Central memory CD4-positive, alpha-beta T cell (primary cell): Measurements from ENCODE around the gene SDHB.
A peak's percentile ranks its signal among the peaks of the same experiment; 100 is the strongest.

Experiments used
- DNase-seq: peaks from one replicate; pipeline ENCODE4 v3.0.0; 2022

SDHB gene

GRCh38 chr1:17043676-17044075 is 10.2 kb downstream of the SDHB start:
- no peak for DNase-seq

DNA sequence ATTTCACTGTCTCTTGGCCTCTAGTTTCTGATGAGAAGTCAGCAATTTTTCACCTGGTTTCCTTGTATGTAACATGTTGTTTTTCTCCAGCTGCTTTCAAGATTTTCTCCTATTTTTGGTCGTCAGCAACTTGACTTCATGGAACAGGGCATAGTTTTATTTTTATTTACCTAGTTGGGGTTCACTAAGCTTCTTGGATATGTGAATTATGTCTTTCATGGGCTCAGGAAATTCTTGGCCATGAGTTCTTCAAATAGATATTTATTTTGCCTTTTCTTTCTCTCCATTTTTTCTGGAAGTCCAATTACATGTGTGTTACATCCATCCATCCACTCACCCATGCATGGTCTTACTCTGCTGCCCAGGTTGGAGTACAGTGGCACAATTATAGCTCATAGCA is 13.7 kb downstream of the SDHB start:
- DNase-seq = no peak

- no peak for DNase-seq
These were observed 14.3 kb downstream of the SDHB start for GRCh38 chr1:17039522-17039921.

GRCh38 chr1:17033481-17033880 is 20.4 kb downstream of the SDHB start:
- no peak for DNase-seq

GRCh38 chr1:17032741-17033140 is 21.1 kb downstream of the SDHB start:
- no peak for DNase-seq

DNA sequence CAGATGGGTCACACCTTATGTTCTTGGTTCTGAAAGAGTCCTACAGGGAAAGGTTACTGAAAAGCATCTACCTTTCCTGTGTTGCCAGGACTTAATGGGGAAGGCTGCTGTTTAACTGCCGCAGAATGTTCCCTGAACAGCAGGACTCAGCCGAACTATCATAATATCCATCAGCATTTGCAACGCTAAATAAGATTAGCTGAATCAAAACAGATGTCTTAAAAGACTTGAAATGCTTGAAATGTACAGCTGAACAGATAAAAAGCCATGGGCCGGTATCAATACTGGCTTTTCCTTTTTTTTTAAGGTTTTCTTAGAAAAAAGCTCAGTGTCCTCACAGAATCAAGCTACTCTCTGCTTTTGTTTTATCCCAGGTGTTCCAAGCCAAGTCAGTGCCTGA is 22.4 kb downstream of the SDHB start:
- no peak for DNase-seq

DNA sequence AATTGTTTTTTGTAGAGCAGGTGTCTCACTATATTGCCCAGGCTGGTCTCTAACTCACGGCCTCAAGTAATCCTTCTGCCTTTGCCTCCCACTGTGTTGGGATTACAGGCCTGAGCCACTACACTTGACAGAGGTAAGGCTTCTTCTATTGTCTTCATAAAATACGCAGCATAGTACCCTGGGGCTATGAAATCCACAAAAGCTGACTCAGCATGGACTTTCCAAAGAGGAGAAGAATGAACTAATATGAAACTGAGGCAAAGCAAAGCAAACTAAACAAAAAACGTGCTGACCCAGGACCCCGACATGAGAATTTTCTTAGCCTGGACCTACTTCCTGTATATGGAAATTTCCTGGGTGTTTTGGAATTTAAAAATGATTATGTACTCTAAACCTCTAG is 23.6 kb downstream of the SDHB start:
- no peak for DNase-seq

GRCh38 chr1:17028662-17029188 is 25.1 kb downstream of the SDHB start:
- DNase-seq = no peak

- no peak for DNase-seq
These were observed 25.9 kb downstream of the SDHB start for GRCh38 chr1:17027900-17028299.

DNA sequence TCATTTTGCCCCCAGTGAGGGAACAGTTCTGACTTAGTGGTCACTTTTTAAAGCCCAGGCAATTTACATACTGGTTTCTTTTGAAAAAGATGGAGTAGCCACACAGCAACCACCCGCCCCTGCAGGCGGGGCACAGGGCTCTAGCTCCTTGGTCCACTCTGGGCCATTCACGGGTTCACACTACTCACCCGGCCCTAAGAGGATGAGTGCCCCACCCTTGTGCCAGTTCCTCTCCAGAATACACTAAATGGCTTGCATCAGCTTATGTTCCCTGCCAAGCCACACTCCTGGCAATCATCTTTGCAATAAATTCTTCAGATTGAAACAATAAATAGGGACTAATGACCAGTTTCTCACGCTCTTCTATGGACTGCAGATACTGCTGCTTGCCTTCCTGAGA is 26.4 kb downstream of the SDHB start:
- no peak for DNase-seq

DNA sequence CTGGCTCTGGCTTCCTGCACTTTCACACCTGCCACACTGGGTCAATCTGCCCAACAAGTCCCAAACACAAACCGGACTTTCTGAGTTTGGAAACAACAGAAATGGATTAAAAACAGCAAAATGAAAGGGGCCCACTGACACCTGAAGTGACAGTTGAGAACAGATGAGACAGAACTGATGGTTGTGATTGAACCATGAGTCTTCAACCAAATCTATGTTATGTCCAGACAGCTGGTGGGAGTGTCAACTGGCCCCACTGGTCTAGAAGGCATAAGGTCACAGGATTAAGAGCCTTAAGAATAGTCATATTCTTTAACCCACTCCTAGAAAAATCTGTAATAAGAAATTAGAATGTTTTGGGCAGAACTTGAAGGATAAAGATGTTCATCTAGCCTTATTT is 29.1 kb downstream of the SDHB start:
- DNase-seq = no peak

- no peak for DNase-seq
These were observed 30.3 kb downstream of the SDHB start for GRCh38 chr1:17023573-17023972.

DNA sequence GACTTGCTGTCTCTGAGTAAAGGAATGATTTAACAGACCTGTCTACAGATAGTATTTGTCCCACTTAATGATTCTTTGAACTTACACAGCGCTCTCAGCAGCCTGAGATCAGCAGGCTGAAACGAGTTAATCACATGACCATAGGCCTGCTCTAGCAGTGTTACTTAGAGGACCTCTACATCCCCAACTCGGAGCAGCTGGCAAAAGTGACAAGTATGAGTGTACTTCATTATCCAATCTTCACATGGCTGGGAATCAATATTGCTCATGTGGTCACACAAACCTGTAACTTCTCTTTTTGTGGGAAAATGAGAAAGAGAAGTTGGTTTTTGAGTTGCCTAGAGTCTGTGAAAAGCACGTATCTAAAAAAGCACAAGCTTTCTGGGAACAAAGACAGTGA is 30.7 kb downstream of the SDHB start:
- no peak for DNase-seq

DNA sequence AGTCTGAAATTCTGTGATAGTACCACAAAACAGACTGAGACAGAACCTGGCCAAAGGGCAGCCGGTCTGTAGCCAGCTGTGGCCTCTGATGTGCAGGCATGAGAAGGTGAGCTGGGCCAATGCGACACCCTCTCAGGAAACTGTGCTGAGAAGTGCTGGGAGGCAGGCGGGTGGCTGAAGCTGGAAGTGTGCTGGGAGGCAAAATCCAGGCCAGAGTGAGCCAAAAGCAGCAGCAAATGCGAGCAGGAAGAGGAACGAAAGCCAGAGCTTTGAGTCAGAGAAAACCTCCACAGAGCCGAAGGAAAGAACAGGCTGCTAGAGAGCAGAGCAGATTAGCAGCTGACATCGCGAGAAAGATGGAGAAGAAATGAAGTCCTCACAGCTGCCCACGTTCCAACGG is 31.9 kb downstream of the SDHB start:
- no peak for DNase-seq

- no peak for DNase-seq
These were observed 33.3 kb downstream of the SDHB start for GRCh38 chr1:17020502-17020901.

DNA sequence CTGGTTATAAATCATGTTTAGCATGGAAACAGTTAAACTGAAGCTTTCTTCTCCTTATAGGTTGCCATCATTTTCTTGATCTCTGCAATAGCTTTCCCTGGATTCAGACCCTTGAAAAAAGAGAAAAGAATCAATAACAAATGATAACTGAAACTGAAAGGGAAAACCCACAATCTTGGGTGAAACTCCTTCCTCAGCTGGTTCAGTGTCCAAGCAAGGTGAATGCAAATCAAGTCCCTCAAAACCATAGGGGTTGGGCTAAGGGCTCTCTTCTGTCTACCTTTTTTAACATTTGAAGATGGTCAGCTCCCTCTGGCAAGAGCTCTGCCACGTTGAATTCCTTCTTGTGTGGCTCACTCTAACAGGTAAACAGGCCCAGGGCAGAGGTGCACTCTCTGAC is 35.0 kb downstream of the SDHB start:
- no peak for DNase-seq

DNA sequence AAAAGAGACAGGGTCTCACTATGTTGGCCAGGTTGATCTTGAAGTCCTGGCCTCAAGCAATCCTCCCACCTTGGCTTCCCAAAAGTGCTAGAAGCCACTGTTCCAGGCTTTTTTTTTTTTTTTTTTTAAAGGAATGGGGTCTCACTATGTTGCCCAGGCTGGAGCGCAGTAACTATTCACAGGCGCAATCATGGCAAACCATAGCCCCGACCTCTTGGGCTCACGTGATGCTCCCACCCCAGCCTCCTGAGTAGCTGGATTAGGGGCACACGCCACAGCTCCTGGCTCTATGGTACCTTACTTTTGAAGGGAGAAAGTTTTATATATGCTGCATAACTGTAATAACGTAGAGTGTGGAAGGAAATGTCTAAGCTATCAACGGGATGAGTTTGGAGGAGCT is 36.4 kb downstream of the SDHB start:
- no peak for DNase-seq

- no peak for DNase-seq
These were observed 37.5 kb downstream of the SDHB start for GRCh38 chr1:17016317-17016661.

DNA sequence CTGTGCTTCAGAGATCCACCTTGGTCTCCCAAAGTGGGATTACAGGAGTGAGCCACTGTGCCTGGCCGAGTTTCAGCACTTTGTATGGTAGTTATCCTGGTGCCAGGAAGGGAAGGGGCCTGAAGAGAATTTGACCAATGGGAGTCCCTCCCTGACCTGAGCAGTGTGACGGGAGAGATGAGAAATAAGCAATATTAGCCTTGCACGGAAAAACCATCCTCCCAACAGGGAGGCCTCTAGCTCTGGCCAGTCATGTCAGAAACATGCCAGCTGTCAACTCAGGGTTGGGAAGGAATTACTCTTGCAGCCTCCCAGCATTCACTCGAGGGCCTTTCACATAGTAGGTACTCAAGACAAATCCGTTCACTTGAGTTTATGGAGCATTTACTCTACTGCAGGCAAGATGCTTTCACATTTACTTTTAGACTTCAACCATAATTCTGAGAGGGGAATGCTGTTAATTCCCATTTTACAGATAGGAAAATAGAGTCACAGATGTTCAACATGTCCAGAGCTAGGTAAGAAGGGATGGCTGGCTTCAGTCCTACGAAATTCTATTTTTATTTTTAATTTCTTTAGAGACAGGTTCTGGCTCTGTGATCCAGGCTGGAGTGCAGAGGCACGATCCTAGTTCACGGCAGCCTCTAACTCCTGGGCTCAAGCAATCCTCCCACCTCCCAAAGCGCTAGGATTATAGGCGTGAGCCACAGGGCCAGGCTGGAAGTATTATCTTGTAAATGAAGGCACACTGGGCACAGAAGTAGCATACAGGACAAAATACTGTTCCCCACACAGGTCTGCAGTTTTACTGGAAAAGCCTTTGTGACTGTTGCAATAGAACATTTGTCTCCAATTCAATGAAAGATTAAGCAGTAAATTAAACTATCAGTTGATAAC is 38.9 kb downstream of the SDHB start:
- DNase-seq = no peak

- DNase-seq = no peak
These were observed 40.1 kb downstream of the SDHB start for GRCh38 chr1:17013491-17014320.

- no peak for DNase-seq
These were observed 40.9 kb downstream of the SDHB start for GRCh38 chr1:17012775-17013490.

GRCh38 chr1:17011439-17012307 is 42.2 kb downstream of the SDHB start, which contains the start of gene ATP13A2:
Gene ATP13A2 (minus strand): TSS chr1:17011928. CDS start chr1:17011738, 190 bp downstream.
- DNase-seq = peak; percentile 83
